Activated T-cell treated with anti-CD3 and anti-CD28 coated beads, Interleukin-2, amount 50 U/mL, for 72 hours (primary cell): ENCODE results near the gene TEX14. TPM values are rescaled to one million over a fixed set of nuclear protein-coding genes. Genes with fewer than 3 reads are reported as not detected.

Source experiments
- ATAC-seq, 2 donors: fragments of 150-1000 bp; cut with Tn5 transposase; replicated peaks in 1 of 2; 2 replicates each; pipeline ENCODE4 v1.10.0; 2021; ENCODE audit warnings: moderate library complexity in 2 of 2, mild to moderate bottlenecking in 1 of 2
- DNase-seq, 2 donors: peaks; one replicate each; pipeline ENCODE4 v3.0.0; 2021 to 2022; ENCODE audit warnings: mixed read lengths in 1 of 2
- H3K27ac Mint-ChIP-seq: one replicate; pipeline ENCODE4 v1.8.0; 2022; ENCODE audit warnings: mild to moderate bottlenecking, moderate library complexity, mixed read lengths
- H3K27me3 Mint-ChIP-seq: one replicate; pipeline ENCODE4 v1.8.0; 2022; ENCODE audit warnings: low read depth, mixed read lengths
- H3K36me3 Mint-ChIP-seq, 2 donors: one replicate each; pipeline ENCODE4 v1.8.0; 2022; ENCODE audit warnings: mixed read lengths in 2 of 2, mild to moderate bottlenecking in 1 of 2; ENCODE audit not compliant: insufficient read depth in 2 of 2
- H3K4me1 Mint-ChIP-seq: one replicate; pipeline ENCODE4 v1.8.0; 2022; ENCODE audit warnings: low read depth, mixed read lengths
- H3K4me3 Mint-ChIP-seq, 2 donors: one replicate each; pipeline ENCODE4 v1.8.0; 2022; ENCODE audit warnings: mild to moderate bottlenecking in 2 of 2, mixed read lengths in 2 of 2, moderate library complexity in 2 of 2
- H3K9me3 Mint-ChIP-seq, 2 donors: one replicate each; pipeline ENCODE4 v1.8.0; 2022; ENCODE audit warnings: mixed read lengths in 2 of 2
- total RNA-seq, 2 donors: library from RNA; stranded (reverse); gene quantifications; one replicate each; pipeline ENCODE4 v1.2.3, GENCODE V29; 2022

The TEX14 gene, protein sequence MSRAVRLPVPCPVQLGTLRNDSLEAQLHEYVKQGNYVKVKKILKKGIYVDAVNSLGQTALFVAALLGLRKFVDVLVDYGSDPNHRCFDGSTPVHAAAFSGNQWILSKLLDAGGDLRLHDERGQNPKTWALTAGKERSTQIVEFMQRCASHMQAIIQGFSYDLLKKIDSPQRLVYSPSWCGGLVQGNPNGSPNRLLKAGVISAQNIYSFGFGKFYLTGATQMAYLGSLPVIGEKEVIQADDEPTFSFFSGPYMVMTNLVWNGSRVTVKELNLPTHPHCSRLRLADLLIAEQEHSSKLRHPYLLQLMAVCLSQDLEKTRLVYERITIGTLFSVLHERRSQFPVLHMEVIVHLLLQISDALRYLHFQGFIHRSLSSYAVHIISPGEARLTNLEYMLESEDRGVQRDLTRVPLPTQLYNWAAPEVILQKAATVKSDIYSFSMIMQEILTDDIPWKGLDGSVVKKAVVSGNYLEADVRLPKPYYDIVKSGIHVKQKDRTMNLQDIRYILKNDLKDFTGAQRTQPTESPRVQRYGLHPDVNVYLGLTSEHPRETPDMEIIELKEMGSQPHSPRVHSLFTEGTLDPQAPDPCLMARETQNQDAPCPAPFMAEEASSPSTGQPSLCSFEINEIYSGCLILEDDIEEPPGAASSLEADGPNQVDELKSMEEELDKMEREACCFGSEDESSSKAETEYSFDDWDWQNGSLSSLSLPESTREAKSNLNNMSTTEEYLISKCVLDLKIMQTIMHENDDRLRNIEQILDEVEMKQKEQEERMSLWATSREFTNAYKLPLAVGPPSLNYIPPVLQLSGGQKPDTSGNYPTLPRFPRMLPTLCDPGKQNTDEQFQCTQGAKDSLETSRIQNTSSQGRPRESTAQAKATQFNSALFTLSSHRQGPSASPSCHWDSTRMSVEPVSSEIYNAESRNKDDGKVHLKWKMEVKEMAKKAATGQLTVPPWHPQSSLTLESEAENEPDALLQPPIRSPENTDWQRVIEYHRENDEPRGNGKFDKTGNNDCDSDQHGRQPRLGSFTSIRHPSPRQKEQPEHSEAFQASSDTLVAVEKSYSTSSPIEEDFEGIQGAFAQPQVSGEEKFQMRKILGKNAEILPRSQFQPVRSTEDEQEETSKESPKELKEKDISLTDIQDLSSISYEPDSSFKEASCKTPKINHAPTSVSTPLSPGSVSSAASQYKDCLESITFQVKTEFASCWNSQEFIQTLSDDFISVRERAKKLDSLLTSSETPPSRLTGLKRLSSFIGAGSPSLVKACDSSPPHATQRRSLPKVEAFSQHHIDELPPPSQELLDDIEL (N-terminal part only)
- under 1 TPM; 0.46 to 0.84 TPM for total RNA-seq

DNA sequence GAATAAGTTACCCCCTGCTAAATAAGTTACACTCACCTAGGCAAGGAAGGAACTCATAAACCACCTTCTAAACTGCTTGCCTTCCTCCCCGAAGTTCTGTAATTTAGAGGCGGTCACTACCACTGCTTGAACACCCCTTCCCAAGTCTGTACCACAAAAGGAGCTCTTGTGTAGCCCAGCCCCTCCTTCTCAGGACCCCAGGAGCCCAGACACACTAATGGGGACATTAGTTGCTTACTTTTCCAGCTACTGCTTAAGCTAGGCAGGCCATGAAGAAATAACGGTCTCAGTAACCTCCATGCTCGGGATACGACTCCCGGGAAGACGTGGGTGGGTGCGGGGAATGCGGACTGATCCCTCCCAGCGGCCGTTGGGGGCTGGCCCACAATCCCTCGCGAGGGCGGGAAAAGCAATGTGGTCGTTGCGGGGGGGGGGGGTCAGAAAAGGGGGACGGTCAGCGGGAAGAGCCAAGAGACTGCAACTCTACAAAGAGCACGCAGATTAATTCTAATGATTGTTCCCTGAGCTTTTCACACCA, at the start of gene TEX14:
Gene TEX14, minus strand, starts transcription at position 345 of the 538 bp plus-strand sequence. CDS start 40,044 bp downstream, outside the sequence.
- Mint-ChIP-seq H3K4me1 (peaks cover 40% of the 10 kb centered on the region), H3K4me3 (peak within 1 kb of the TSS; percentile 98), H3K27me3 (no peaks in the 10 kb centered on the region), H3K36me3 (peaks cover 10 to 13% of the 10 kb centered on the region in 2 donors), H3K27ac (peak within 1 kb of the TSS; percentile 97), H3K9me3 (no peaks in the 10 kb centered on the region)
- DNase-seq (no peak), ATAC-seq (no peak)

DNA sequence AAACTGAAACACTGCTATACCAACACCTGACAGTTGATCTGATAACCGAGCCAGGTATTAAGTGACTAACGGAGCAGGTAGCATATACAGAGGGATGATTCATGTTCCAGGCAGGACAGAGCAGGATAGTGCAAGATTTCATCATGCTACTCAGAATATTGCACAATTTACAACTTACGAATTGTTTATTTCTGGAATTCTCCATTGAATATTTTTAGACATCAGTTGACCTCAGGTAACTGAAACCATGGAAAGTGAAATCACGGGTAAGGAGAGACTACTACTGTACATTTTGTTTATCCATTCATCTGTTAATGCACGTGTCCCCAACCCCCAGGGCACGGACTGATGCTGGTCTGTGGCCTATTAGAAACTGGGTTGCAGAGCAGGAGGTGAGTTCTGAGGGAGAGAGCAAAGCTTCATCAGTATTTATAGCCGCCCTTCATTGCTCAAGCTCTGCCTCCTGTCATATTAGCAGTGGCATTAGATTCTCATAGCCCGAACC, 49.3 kb upstream of the TEX14 start:
- DNase-seq, result no peak
- H3K36me3 Mint-ChIP-seq, result no peaks in the 10 kb centered on the region
- H3K27me3 Mint-ChIP-seq, result no peaks in the 10 kb centered on the region
- ATAC-seq, result no peak
- no peaks in the 10 kb centered on the region for H3K4me1 Mint-ChIP-seq
- H3K27ac Mint-ChIP-seq, result no peak overlapping the region
- H3K4me3 Mint-ChIP-seq, result no peak overlapping the region
- no peaks in the 10 kb centered on the region for H3K9me3 Mint-ChIP-seq

DNA sequence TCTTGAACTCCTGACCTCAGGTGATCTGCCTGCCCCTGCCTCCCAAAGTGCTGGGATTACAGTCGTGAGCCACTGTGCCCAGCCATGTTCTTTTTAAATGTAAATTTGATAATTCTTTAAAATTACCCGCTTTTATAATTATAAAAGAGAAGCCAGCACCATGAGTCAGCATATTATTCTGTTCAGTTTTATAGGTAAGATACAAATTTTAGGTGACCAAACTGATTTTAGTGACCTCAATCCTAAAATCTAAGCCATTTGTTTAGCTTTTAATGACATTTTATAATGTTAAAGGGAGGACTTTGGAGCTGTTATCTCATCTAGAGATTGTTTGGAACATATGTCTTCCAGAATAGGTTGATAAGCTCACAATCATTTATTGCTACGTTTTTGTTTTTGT, 43.0 kb upstream of the TEX14 start:
- no peaks in the 10 kb centered on the region for H3K27me3 Mint-ChIP-seq
- H3K9me3 Mint-ChIP-seq, result no peaks in the 10 kb centered on the region
- peaks cover 0 to 3% of the 10 kb centered on the region in 2 donors for H3K36me3 Mint-ChIP-seq
- H3K27ac Mint-ChIP-seq, result no peak overlapping the region
- DNase-seq, result no peak
- ATAC-seq, result no peak
- H3K4me3 Mint-ChIP-seq, result no peak overlapping the region
- no peaks in the 10 kb centered on the region for H3K4me1 Mint-ChIP-seq

DNA sequence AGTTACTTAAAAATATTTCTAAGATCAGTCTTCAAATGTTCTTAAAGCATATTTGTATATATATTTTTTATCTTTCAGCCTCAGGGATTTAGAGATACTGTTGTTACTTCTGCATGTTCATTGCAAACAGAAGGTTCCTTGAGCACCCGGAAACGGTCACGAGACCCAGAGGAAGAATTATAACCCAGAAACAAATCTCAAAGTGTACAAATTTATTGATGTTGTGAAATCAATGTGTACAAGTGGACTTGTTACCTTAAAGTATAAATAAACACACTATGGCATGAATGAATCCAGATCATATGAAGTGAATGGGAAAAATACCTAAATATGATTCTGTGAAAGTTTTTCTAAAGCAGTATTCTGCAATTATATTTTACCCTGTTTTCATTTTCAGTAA, 42.2 kb upstream of the TEX14 start:
- Mint-ChIP-seq H3K27me3 (no peaks in the 10 kb centered on the region), H3K27ac (no peak overlapping the region), H3K9me3 (no peaks in the 10 kb centered on the region), H3K4me1 (no peaks in the 10 kb centered on the region), H3K4me3 (no peak overlapping the region), H3K36me3 (peaks cover 0 to 4% of the 10 kb centered on the region in 2 donors)
- DNase-seq (no peak), ATAC-seq (no peak)

DNA sequence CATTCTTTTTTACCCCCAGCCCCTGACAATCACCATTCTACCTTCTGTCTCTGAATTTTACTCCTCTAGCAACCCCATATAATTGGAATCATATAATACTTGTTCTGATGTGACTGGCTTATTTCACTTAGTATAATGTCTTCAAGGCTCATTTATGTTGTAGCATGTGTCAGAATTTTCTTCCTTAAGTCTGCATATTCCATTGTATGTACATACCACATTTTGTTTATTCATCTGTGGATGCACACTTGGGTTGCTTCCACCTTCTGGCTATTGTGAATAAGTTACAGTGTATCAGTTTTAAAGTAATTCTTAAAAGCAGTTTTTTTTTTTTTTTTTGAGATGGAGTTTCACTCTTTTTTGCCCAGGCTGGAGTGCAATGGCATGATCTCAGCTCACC, 39.1 kb upstream of the TEX14 start:
- no peak overlapping the region for H3K4me3 Mint-ChIP-seq
- H3K9me3 Mint-ChIP-seq, result no peaks in the 10 kb centered on the region
- peaks cover 2 to 4% of the 10 kb centered on the region in 2 donors for H3K36me3 Mint-ChIP-seq
- H3K4me1 Mint-ChIP-seq, result no peaks in the 10 kb centered on the region
- peak overlapping the region; percentile 0 for H3K27ac Mint-ChIP-seq
- no peak for ATAC-seq
- no peaks in the 10 kb centered on the region for H3K27me3 Mint-ChIP-seq
- no peak for DNase-seq

DNA sequence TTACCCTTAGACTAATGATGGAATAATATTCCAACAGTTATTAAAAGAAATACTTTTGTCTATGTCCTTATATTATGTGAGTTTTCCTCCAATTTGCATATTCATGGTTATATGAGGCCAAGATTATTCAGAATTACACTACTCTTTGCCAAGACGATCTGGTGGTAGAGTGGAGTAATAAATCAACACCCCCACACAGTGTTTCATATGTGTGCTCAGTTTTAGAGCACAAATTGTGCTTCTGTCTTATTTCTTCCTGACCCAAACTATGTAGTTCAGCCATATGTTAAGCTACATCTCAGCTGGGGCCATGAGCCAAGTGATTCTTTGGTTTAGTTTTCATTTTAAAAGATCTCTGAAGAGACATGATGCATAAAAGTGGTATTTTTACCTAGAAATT, 37.0 kb upstream of the TEX14 start:
- peak overlapping the region; percentile 38 for H3K27ac Mint-ChIP-seq
- peaks cover 2 to 7% of the 10 kb centered on the region in 2 donors for H3K36me3 Mint-ChIP-seq

DNA sequence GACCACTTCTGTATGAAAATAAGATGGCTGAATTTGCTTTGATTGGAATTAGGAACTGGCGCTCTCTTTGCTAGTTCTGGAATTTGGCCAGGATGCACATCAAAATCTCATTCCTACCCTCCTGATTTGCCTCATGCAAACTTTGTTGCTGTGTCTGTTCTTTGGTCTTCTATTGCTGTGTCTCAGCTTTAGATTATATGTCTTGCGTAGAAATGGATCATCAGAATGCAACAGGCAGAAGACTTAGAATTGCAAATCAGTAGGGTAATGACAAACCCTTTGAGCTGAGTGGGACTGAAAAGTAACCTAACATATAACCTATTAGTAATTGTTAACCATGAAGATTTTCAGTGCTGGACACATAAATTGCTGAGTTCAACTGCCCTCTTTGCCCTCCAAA, 30.9 kb upstream of the TEX14 start:
- Mint-ChIP-seq H3K9me3 (no peaks in the 10 kb centered on the region), H3K4me1 (no peaks in the 10 kb centered on the region), H3K4me3 (no peak overlapping the region), H3K36me3 (peaks cover 1 to 5% of the 10 kb centered on the region in 2 donors), H3K27me3 (no peaks in the 10 kb centered on the region), H3K27ac (no peak overlapping the region)
- DNase-seq, result no peak
- ATAC-seq, result no peak

More for the DNA sequence above, 37.0 kb upstream of the TEX14 start:
- Mint-ChIP-seq H3K4me1 (no peaks in the 10 kb centered on the region), H3K4me3 (no peak overlapping the region), H3K27me3 (no peaks in the 10 kb centered on the region), H3K9me3 (no peaks in the 10 kb centered on the region)
- ATAC-seq, result no peak
- DNase-seq, result no peak

DNA sequence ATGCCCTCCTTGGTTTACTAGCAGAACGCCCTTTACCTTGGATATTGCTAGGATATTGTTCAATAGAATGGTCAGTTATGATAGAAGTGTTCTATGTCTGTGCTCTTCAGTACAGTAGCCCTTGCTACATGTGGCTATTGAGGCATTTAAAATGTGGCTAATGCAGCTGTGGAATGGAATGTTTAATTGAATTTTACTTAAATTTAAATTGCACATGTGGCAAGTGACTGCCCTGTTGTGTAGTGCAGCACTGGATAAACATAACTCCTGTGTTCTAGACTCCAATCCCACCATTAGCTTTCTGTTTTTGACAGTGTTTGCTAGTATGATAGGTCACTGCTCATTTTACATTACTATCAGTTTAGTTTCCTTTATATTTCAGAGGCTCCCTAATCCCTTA, 30.4 kb upstream of the TEX14 start:
- Mint-ChIP-seq H3K36me3 (peaks cover 1 to 5% of the 10 kb centered on the region in 2 donors), H3K4me1 (no peaks in the 10 kb centered on the region), H3K9me3 (no peaks in the 10 kb centered on the region), H3K27me3 (no peaks in the 10 kb centered on the region), H3K4me3 (no peak overlapping the region), H3K27ac (no peak overlapping the region)
- ATAC-seq (no peak), DNase-seq (no peak)

DNA sequence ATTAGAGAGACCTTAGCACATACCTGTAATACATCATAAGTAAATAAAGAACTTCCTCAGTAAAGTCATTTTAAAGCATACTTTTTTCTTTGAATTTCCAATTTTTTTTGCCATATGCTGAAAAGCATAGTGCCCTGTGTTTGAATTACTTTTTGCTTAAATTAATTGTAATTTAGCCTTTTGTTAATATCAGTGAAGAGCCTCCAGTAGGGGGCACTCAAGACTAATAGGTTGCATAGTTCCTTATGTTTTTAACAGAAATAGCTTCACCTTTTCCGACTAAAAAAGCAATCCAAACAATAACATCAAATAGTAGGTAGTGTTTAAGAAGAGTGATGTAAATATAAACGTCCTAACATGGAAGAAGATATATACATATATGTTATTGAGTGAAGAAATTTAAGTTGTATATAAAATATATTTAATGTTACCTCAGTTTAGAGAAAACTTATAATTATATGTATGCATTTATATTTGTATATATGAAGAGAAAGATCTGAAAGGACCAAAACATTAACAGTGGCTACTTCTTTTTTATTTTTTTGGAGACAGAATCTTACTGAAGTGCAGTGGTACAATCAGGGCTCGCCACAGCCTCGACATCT, 19.2 kb upstream of the TEX14 start:
- Mint-ChIP-seq H3K36me3 (peaks cover 8 to 22% of the 10 kb centered on the region in 2 donors), H3K4me1 (peaks cover 16% of the 10 kb centered on the region), H3K27me3 (no peaks in the 10 kb centered on the region), H3K4me3 (no peak overlapping the region), H3K27ac (peak overlapping the region; percentile 14), H3K9me3 (no peaks in the 10 kb centered on the region)
- ATAC-seq, result no peak
- DNase-seq, result peak; percentile 28 to 34

DNA sequence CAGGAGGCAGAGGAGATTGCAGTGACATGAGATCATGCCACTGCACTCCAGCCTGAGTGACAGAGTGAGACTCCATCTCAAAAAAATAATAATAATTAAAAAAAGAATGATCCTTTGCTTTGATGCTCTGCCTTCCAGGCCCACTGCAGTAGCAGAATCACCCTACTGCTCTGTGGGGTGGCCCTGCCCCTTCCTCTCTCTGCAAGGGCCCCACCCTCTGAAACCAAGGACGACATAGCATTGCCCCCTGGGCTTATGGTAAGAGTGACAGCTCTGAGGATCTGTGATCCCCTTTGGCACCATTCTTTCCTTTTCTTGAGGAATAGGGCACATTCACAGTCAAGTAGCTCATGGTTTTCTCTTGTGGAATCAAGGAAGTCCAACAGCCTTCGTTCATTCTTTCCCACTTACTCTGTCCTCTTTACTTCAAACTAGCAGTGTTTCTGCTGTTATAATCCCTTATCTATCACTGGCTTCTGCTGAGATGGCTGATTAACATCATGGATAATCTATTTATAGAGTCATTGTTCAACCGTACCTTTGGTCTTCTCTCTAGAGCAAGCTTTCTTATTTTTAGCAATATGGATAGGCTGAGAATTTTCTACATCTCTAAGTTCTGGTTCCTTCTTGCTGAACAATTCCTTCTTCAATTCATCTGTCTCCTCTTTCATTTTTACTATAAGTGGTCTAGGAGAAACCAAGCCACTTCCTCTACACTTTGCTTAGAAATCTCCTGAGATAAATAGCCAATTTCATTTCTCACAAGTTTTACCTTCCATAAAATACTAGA, 14.7 kb upstream of the TEX14 start:
- H3K4me3 Mint-ChIP-seq, result peak overlapping the region; percentile 47 to 84
- peak in 1 of 2 donors; percentile 29 for ATAC-seq
- peaks cover 40% of the 10 kb centered on the region for H3K4me1 Mint-ChIP-seq
- H3K27me3 Mint-ChIP-seq, result no peaks in the 10 kb centered on the region
- DNase-seq, result no peak
- H3K27ac Mint-ChIP-seq, result peak overlapping the region; percentile 86
- peaks cover 9 to 32% of the 10 kb centered on the region in 2 donors for H3K36me3 Mint-ChIP-seq
- H3K9me3 Mint-ChIP-seq, result no peaks in the 10 kb centered on the region

DNA sequence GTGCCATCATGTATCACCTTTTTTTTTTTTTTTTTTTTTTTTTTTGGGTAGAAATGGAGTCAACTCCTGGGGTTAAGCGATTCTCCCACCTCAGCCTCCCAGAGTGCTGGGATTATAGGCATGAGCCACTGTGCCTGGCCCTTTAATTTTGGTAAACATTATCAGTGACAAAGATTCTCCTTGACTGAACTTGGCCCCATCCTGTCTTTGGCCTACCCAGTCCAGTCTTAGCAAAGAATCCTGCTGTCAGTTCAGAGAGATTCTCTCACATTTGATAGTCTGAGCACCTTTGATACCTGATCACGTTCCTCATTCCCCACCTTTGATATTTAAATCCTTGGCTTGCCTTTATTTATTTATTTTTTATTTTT, 12.1 kb upstream of the TEX14 start:
- DNase-seq (no peak), ATAC-seq (no peak)
- H3K4me1 Mint-ChIP-seq, result peaks cover 41% of the 10 kb centered on the region
- H3K27ac Mint-ChIP-seq, result no peak overlapping the region
- no peaks in the 10 kb centered on the region for H3K9me3 Mint-ChIP-seq
- peaks cover 8 to 30% of the 10 kb centered on the region in 2 donors for H3K36me3 Mint-ChIP-seq
- H3K4me3 Mint-ChIP-seq, result no peak overlapping the region
- H3K27me3 Mint-ChIP-seq, result no peaks in the 10 kb centered on the region
